GM12891 (cell line): ENCODE data around the gene PMAIP1.

ENCODE experiments used
- POLR2A ChIP-seq: IDR thresholded peaks from 2 replicates; pipeline ENCODE4 v1.6.1; 2011; ENCODE audit warnings: low read depth, low read length, control low read depth
- POLR2AphosphoS5 ChIP-seq: IDR thresholded peaks from 2 replicates; pipeline ENCODE4 v1.6.1; 2011; ENCODE audit warnings: low read depth, low read length, control low read depth
- SPI1 ChIP-seq: IDR thresholded peaks from 2 replicates; pipeline ENCODE4 v1.6.1; 2011; ENCODE audit warnings: low read depth, low read length, control low read depth
- TAF1 ChIP-seq: IDR thresholded peaks from 2 replicates; pipeline ENCODE4 v1.6.1; 2011; ENCODE audit warnings: low read depth, low read length, control low read depth

DNA sequence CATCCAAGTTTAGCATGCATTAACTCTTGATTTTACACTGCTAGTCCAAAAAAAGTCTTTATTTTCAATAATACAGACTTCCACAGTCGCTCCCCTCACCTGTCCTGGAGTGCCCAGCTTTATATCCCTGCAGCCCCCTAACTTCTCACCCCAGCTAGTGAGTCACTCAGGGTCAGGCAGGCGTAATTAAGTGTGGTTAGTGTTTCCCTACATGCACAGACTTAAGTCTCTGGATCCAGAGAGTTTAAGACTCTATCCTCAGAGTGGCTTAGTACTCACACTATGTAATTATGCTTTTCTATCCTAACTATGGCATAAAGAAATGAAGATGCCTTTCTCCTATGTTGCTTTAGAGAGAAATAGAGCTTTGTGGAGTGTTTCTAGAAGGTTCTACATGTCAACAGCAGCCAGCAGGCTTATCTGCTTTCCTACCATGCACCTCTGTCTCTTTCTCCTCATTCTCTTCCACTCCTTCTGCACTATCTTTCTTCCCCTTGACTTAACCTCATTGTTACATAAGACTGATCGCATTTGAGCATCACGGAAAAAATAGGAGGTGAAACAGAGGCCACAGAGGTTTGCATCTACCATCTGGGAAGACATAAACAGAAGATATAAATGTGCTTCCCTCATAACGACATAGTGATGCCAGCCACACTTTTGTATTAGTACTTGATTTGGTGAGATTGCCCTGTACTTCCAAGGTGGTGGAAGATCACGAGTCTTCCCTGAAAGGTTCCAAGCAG, 34.4 kb upstream of the PMAIP1 start:
- TF ChIP-seq POLR2A (no peak), POLR2AphosphoS5 (no peak), TAF1 (no peak), SPI1 (no peak)
